Adrenal gland (tissue), 5 donors: ENCODE measurements around the gene TIMM23.
"Not testable (repeated sequence)": the region's sequence is repeated elsewhere in the genome, so short reads cannot be mapped to it uniquely, and the experiment has no call there.

Source experiments
- POLR2A ChIP-seq, 2 donors: fragments of 450-650 bp; IDR thresholded peaks; one replicate each; pipeline ENCODE4 v1.6.1; 2017; ENCODE audit warnings: antibody characterized with exemption in 2 of 2, mild to moderate bottlenecking in 2 of 2, moderate library complexity in 1 of 2
- TF ChIP-seq, protein P1 (sequence below), 6 experiments: fragments of 450-650 bp in 4 of 6; fragments of 200-600 bp in 2 of 6; sonication (generic) in 1 of 6; IDR thresholded peaks; 1 replicate in 5 of 6; 2 replicates in 1 of 6; pipeline versions ENCODE4 v1.5.1 to v1.8.0; 2016 to 2021; ENCODE audit warnings: antibody characterized with exemption in 6 of 6, mild to moderate bottlenecking in 2 of 6, moderate library complexity in 1 of 6
- donor health status: DM: no; HTN: no; CAD: no.

DNA sequence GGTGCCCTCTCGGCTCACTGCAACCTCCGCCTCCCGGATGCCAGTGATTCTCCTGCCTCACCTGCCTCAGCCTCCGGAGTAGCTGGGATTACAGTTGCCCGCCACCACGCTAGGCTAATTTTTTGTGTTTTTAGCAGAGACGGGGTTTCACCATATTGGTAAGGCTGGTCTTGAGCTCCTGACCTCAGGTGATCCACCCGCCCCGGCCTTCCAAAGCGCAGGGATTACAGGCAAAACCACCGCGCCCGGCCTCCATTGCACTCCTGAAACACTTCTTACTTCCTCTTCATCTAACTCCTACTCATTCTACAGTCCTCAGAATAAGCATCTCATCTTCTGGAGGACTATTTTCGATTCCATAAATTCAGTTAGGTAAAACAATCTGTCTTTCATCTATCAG is 1.3 kb upstream of the TIMM23 start:
- TF ChIP-seq, protein P1, sequence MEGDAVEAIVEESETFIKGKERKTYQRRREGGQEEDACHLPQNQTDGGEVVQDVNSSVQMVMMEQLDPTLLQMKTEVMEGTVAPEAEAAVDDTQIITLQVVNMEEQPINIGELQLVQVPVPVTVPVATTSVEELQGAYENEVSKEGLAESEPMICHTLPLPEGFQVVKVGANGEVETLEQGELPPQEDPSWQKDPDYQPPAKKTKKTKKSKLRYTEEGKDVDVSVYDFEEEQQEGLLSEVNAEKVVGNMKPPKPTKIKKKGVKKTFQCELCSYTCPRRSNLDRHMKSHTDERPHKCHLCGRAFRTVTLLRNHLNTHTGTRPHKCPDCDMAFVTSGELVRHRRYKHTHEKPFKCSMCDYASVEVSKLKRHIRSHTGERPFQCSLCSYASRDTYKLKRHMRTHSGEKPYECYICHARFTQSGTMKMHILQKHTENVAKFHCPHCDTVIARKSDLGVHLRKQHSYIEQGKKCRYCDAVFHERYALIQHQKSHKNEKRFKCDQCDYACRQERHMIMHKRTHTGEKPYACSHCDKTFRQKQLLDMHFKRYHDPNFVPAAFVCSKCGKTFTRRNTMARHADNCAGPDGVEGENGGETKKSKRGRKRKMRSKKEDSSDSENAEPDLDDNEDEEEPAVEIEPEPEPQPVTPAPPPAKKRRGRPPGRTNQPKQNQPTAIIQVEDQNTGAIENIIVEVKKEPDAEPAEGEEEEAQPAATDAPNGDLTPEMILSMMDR (IDR thresholded peaks at IDR 0.05), result not testable (repeated sequence)
- not testable (repeated sequence) for TF ChIP-seq POLR2A (IDR thresholded peaks at IDR 0.05)
